Measurements from ENCODE around the gene PRR7. TPM values are rescaled to one million over a fixed set of nuclear protein-coding genes. Genes with fewer than 3 reads are reported as not detected.
A peak's percentile ranks its signal among the peaks of the same experiment; 100 is the strongest.

Gene PRR7
- polyA plus RNA-seq, 4 donors = 0.86 to 3.7 (median 2.0) TPM

- peaks cover 0 to 37% (median 0%) of the 10 kb centered on the region in 3 donors for H3K27me3 ChIP-seq (ENCODE audit: control insufficient read depth in 3 of 3, insufficient read depth in 3 of 3, low read length in 3 of 3)
- WGBS, 3 donors = 20 to 44% (median 35%) methylated on average over 10 of the region's 10 CpGs
- DNase-seq (no peak), FAIRE-seq (no peak)
- H3K4me3 ChIP-seq (ENCODE audit: low read depth in 1 of 3, low read length in 3 of 3) = no peak overlapping the region
- peaks cover 0 to 14% (median 2%) of the 10 kb centered on the region in 3 donors for H3K4me1 ChIP-seq (ENCODE audit: control insufficient read depth in 3 of 3, insufficient read depth in 2 of 3, low read depth in 1 of 3, low read length in 2 of 3)
- peak overlapping the region in 2 of 3 donors; percentile 3 to 32 for H3K27ac ChIP-seq (ENCODE audit: low read depth in 1 of 3, low read length in 2 of 3)
- peaks cover 6 to 34% (median 6%) of the 10 kb centered on the region in 3 donors for H3K36me3 ChIP-seq (ENCODE audit: control insufficient read depth in 3 of 3, insufficient read depth in 2 of 3, low read depth in 1 of 3, low read length in 3 of 3)
- no peaks in the 10 kb centered on the region for H3K9me3 ChIP-seq (ENCODE audit: control insufficient read depth in 2 of 2, insufficient read depth in 1 of 2, low read depth in 1 of 2, low read length in 1 of 2)
These were observed 1.3 kb upstream of the PRR7 start for GRCh38 chr5:177445052-177445916.

- 1 to 5% (median 2%) methylated on average over 8 of the region's 8 CpGs for WGBS, 3 donors
- no peaks in the 10 kb centered on the region for H3K9me3 ChIP-seq (ENCODE audit: control insufficient read depth in 2 of 2, insufficient read depth in 1 of 2, low read depth in 1 of 2, low read length in 1 of 2)
- H3K36me3 ChIP-seq (ENCODE audit: control insufficient read depth in 3 of 3, insufficient read depth in 2 of 3, low read depth in 1 of 3, low read length in 3 of 3) = peaks cover 5 to 28% (median 6%) of the 10 kb centered on the region in 3 donors
- FAIRE-seq = no peak
- peaks cover 0 to 14% (median 2%) of the 10 kb centered on the region in 3 donors for H3K4me1 ChIP-seq (ENCODE audit: control insufficient read depth in 3 of 3, insufficient read depth in 2 of 3, low read depth in 1 of 3, low read length in 2 of 3)
- H3K4me3 ChIP-seq (ENCODE audit: low read depth in 1 of 3, low read length in 3 of 3) = peak overlapping the region in 2 of 3 donors; percentile 48 to 73
- H3K27me3 ChIP-seq (ENCODE audit: control insufficient read depth in 3 of 3, insufficient read depth in 3 of 3, low read length in 3 of 3) = peaks cover 0 to 37% (median 0%) of the 10 kb centered on the region in 3 donors
- peak overlapping the region in 2 of 3 donors; percentile 24 to 25 for H3K27ac ChIP-seq (ENCODE audit: low read depth in 1 of 3, low read length in 2 of 3)
- no peak for DNase-seq
These were observed 756 bp upstream of the PRR7 start for GRCh38 chr5:177445917-177446199.

GRCh38 chr5:177447066-177447610 lies 524 bp downstream of the PRR7 start:
- peak overlapping the region in 2 of 3 donors; percentile 44 to 73 for H3K4me3 ChIP-seq (ENCODE audit: low read depth in 1 of 3, low read length in 3 of 3)
- FAIRE-seq (no peak), DNase-seq (peak in 1 of 2 donors; percentile 64)
- peaks cover 0 to 37% (median 0%) of the 10 kb centered on the region in 3 donors for H3K27me3 ChIP-seq (ENCODE audit: control insufficient read depth in 3 of 3, insufficient read depth in 3 of 3, low read length in 3 of 3)
- peaks cover 0 to 15% (median 0%) of the 10 kb centered on the region in 3 donors for H3K36me3 ChIP-seq (ENCODE audit: control insufficient read depth in 3 of 3, insufficient read depth in 2 of 3, low read depth in 1 of 3, low read length in 3 of 3)
- peaks cover 0 to 14% (median 2%) of the 10 kb centered on the region in 3 donors for H3K4me1 ChIP-seq (ENCODE audit: control insufficient read depth in 3 of 3, insufficient read depth in 2 of 3, low read depth in 1 of 3, low read length in 2 of 3)
- H3K9me3 ChIP-seq (ENCODE audit: control insufficient read depth in 2 of 2, insufficient read depth in 1 of 2, low read depth in 1 of 2, low read length in 1 of 2) = no peaks in the 10 kb centered on the region
- 1% methylated on average over 19 to 48 of the region's 52 CpGs for WGBS, 3 donors
- H3K27ac ChIP-seq (ENCODE audit: low read depth in 1 of 3, low read length in 2 of 3) = no peak overlapping the region

GRCh38 chr5:177447611-177448243 lies 1.1 kb downstream of the PRR7 start:
- FAIRE-seq (no peak), DNase-seq (peak; percentile 42)
- no peak overlapping the region for H3K4me3 ChIP-seq (ENCODE audit: low read depth in 1 of 3, low read length in 3 of 3)
- 4 to 11% (median 6%) methylated on average over 21 to 23 of the region's 23 CpGs for WGBS, 3 donors
- H3K36me3 ChIP-seq (ENCODE audit: control insufficient read depth in 3 of 3, insufficient read depth in 2 of 3, low read depth in 1 of 3, low read length in 3 of 3) = peaks cover 0 to 10% (median 0%) of the 10 kb centered on the region in 3 donors
- H3K9me3 ChIP-seq (ENCODE audit: control insufficient read depth in 2 of 2, insufficient read depth in 1 of 2, low read depth in 1 of 2, low read length in 1 of 2) = no peaks in the 10 kb centered on the region
- peaks cover 0 to 37% (median 0%) of the 10 kb centered on the region in 3 donors for H3K27me3 ChIP-seq (ENCODE audit: control insufficient read depth in 3 of 3, insufficient read depth in 3 of 3, low read length in 3 of 3)
- peaks cover 0 to 14% (median 2%) of the 10 kb centered on the region in 3 donors for H3K4me1 ChIP-seq (ENCODE audit: control insufficient read depth in 3 of 3, insufficient read depth in 2 of 3, low read depth in 1 of 3, low read length in 2 of 3)
- no peak overlapping the region for H3K27ac ChIP-seq (ENCODE audit: low read depth in 1 of 3, low read length in 2 of 3)

- 54 to 72% (median 57%) methylated on average over 6 of the region's 6 CpGs for WGBS, 3 donors
- no peak overlapping the region for H3K4me3 ChIP-seq (ENCODE audit: low read depth in 1 of 3, low read length in 3 of 3)
- DNase-seq (no peak), FAIRE-seq (no peak)
- H3K36me3 ChIP-seq (ENCODE audit: control insufficient read depth in 3 of 3, insufficient read depth in 2 of 3, low read depth in 1 of 3, low read length in 3 of 3) = peaks cover 0 to 4% (median 0%) of the 10 kb centered on the region in 3 donors
- peaks cover 0 to 37% (median 0%) of the 10 kb centered on the region in 3 donors for H3K27me3 ChIP-seq (ENCODE audit: control insufficient read depth in 3 of 3, insufficient read depth in 3 of 3, low read length in 3 of 3)
- peaks cover 0 to 14% (median 2%) of the 10 kb centered on the region in 3 donors for H3K4me1 ChIP-seq (ENCODE audit: control insufficient read depth in 3 of 3, insufficient read depth in 2 of 3, low read depth in 1 of 3, low read length in 2 of 3)
- no peaks in the 10 kb centered on the region for H3K9me3 ChIP-seq (ENCODE audit: control insufficient read depth in 2 of 2, insufficient read depth in 1 of 2, low read depth in 1 of 2, low read length in 1 of 2)
- H3K27ac ChIP-seq (ENCODE audit: low read depth in 1 of 3, low read length in 2 of 3) = no peak overlapping the region
These were observed 1.8 kb downstream of the PRR7 start for GRCh38 chr5:177448244-177448950.

- Histone ChIP-seq H3K9me3 (ENCODE audit: control insufficient read depth in 2 of 2, insufficient read depth in 1 of 2, low read depth in 1 of 2, low read length in 1 of 2) (no peaks in the 10 kb centered on the region), H3K4me1 (ENCODE audit: control insufficient read depth in 3 of 3, insufficient read depth in 2 of 3, low read depth in 1 of 3, low read length in 2 of 3) (peaks cover 0 to 23% (median 2%) of the 10 kb centered on the region in 3 donors), H3K36me3 (ENCODE audit: control insufficient read depth in 3 of 3, insufficient read depth in 2 of 3, low read depth in 1 of 3, low read length in 3 of 3) (no peaks in the 10 kb centered on the region), H3K27me3 (ENCODE audit: control insufficient read depth in 3 of 3, insufficient read depth in 3 of 3, low read length in 3 of 3) (peaks cover 0 to 41% (median 0%) of the 10 kb centered on the region in 3 donors), H3K4me3 (ENCODE audit: low read depth in 1 of 3, low read length in 3 of 3) (no peak overlapping the region), H3K27ac (ENCODE audit: low read depth in 1 of 3, low read length in 2 of 3) (no peak overlapping the region)
- 54 to 88% (median 70%) methylated on average over 18 of the region's 18 CpGs for WGBS, 3 donors
- no peak for DNase-seq
- FAIRE-seq = no peak
These were observed 2.8 kb downstream of the PRR7 start for GRCh38 chr5:177449140-177450061.

GRCh38 chr5:177450667-177451424 lies 4.2 kb downstream of the PRR7 start:
- H3K9me3 ChIP-seq (ENCODE audit: control insufficient read depth in 2 of 2, insufficient read depth in 1 of 2, low read depth in 1 of 2, low read length in 1 of 2) = no peaks in the 10 kb centered on the region
- H3K27ac ChIP-seq (ENCODE audit: low read depth in 1 of 3, low read length in 2 of 3) = no peak overlapping the region
- no peak overlapping the region for H3K4me3 ChIP-seq (ENCODE audit: low read depth in 1 of 3, low read length in 3 of 3)
- WGBS, 3 donors = 91 to 94% (median 92%) methylated on average over 10 of the region's 10 CpGs
- peaks cover 0 to 22% (median 2%) of the 10 kb centered on the region in 3 donors for H3K4me1 ChIP-seq (ENCODE audit: control insufficient read depth in 3 of 3, insufficient read depth in 2 of 3, low read depth in 1 of 3, low read length in 2 of 3)
- no peak for FAIRE-seq
- no peaks in the 10 kb centered on the region for H3K36me3 ChIP-seq (ENCODE audit: control insufficient read depth in 3 of 3, insufficient read depth in 2 of 3, low read depth in 1 of 3, low read length in 3 of 3)
- DNase-seq = no peak
- H3K27me3 ChIP-seq (ENCODE audit: control insufficient read depth in 3 of 3, insufficient read depth in 3 of 3, low read length in 3 of 3) = peaks cover 0 to 32% (median 0%) of the 10 kb centered on the region in 3 donors

All from small intestine (tissue), 7 donors.